Measurements from ENCODE around the gene MPLKIP.
"Not testable (repeated sequence)": the region's sequence is repeated elsewhere in the genome, so short reads cannot be mapped to it uniquely, and the experiment has no call there.

- not testable (repeated sequence) for TF ChIP-seq POLR2A, CTCF (IDR thresholded peaks at IDR 0.05)
Measured at GRCh38 chr7:40117199-40117598, 17.2 kb downstream of the MPLKIP start.

All from testis (tissue), 2 donors.